Aortic smooth muscle cell (primary cell): ENCODE data around the gene FAM13A. TPM values are rescaled to one million over a fixed set of nuclear protein-coding genes. Genes with fewer than 3 reads are reported as not detected.

Experiments
- total RNA-seq: library from RNA; depleted of rRNA; stranded (reverse); fragments of >200 nt; gene quantifications from 2 replicates; pipeline ENCODE4 v1.2.3, GENCODE V29; 2014

The FAM13A gene
- total RNA-seq = 10.8 and 11.2 TPM in 2 replicates

DNA sequence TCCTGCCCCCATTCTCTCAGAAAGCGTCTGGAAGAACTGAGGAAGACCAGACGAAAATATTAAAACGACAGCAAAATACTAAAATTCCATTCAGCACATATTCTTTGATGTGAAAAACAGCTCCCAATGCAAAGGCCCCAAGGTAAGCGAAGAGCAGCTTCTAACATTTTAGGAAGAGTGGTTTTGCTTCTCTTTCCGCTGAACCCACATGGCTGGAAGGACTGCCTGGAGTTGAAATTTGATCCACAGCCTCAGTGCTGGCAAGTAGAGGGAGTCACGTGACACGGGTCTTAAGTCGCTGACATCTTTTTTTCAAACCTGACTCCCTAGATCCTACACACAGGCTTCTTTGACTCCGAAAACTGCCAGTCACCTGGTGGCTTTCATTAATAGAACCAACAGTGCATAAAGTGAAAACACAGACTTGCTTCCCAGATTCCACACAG, at the start of gene FAM13A:
TSS of gene FAM13A (minus strand) at position 233 of the 446 bp plus-strand sequence. CDS start at position 12, 221 bp downstream.

DNA sequence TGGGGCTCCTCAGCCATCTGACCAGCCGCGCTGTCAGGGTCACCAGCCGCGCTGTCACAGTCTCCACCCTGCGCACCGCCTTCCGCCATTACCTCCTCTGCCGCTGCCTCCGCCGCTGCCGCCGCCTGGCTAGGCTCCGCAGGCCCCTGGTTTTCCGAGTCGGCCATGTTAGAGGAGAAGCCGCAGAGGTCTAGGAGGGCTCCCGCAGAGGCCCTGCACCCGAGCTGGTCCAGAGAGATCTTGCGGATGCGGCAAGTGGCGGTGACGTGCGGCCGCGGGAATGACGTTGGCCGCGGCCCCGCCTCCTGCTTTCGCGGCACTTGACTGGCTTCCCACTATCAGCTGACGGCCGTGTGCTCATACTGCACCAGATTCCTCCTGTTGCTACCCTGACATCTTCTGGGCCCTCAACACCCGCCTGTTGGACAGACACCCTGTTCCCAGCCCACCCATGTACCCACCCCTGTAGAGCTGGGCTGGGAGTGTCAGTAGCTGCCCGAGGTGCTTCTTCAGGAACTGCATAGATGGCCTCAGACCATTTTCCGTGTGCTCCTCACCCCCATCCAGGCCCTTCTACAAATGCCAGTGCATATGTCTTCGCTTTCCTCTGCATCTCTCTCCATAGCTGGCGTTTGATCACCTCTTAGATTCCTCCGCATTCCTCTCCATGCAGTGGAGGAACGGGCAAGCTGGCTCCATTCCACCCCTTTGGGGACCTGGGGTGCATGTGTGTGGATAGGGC, 359.2 kb downstream of the FAM13A start, which contains the start of gene NAP1L5:
TSS of gene NAP1L5 (minus strand) at position 242 of the 742 bp plus-strand sequence. CDS start at position 167, 75 bp downstream.

Other genes starting within 250 kb of the FAM13A start
- gene TIGD2, start 54.3 kb upstream of the FAM13A start, total RNA-seq = 2.8 and 4.5 TPM in 2 replicates